Mesodermal cell (in vitro differentiated cells): ENCODE measurements around the gene CFB.
"Not testable (repeated sequence)": the region's sequence is repeated elsewhere in the genome, so short reads cannot be mapped to it uniquely, and the experiment has no call there.

Experiments
- H3K27ac ChIP-seq: 2 replicates; pipeline ENCODE4 v1.7.0; 2013; ENCODE audit warnings: mild to moderate bottlenecking, low read depth, low read length, moderate library complexity; ENCODE audit not compliant: severe bottlenecking
- H3K36me3 ChIP-seq: 2 replicates; pipeline ENCODE4 v1.7.1; 2013; ENCODE audit warnings: mild to moderate bottlenecking, low read length, moderate library complexity; ENCODE audit not compliant: control insufficient read depth, insufficient read depth
- H3K4me1 ChIP-seq: one replicate; pipeline ENCODE4 v1.7.1; 2013; ENCODE audit warnings: mild to moderate bottlenecking, low read length; ENCODE audit not compliant: insufficient read depth, control insufficient read depth, poor library complexity, severe bottlenecking
- H3K4me3 ChIP-seq: 2 replicates; pipeline ENCODE4 v1.7.0; 2013; ENCODE audit warnings: low read length, control low read depth, mild to moderate bottlenecking; ENCODE audit not compliant: insufficient read depth, poor library complexity, severe bottlenecking; ENCODE audit errors: extremely low read depth
- H3K9me3 ChIP-seq: 2 replicates; pipeline ENCODE4 v1.7.1; 2013; ENCODE audit warnings: mild to moderate bottlenecking, low read length, moderate library complexity; ENCODE audit not compliant: control insufficient read depth
- WGBS, 2 experiments: methylation state at CpG; one replicate each; pipeline ENCODE4 v1.1.5; 2013; ENCODE audit warnings: missing lambda C conversion rate in 2 of 2; ENCODE audit not compliant: insufficient coverage in 2 of 2; 5-methylcytosine and 5-hydroxymethylcytosine counted together

CFB gene

DNA sequence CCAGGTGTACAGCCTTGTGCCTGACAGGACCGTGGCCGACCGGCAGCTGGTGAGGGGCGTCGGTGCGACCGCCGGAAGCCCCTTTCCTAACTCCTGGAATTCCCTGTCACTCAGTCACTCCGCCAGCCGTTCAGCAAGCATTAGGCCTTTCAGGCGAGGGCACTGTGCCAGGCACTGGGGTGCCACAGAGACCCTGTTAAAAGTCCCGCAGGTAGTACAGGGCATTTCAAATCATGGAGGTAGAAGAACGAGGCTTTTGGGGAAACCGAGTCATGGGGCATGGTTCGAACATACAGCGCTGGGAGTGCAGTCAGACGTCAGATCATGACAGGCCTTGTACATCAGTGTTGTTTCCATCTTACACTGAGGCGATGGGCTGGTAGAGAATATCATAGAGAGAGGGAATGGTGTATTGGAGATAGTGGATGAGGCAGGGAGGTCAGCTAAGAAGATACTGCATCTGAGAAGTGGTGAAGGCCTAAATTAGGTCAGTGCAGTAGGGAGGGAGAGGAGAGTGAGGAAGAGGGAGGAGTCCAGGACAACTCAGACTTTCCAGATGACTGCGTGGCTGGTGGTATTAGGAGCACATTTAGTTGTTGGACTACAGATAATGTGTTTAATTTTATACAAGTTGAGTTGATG, 26.9 kb downstream of the CFB start:
- Histone ChIP-seq H3K4me1 (peaks cover 15% of the 10 kb centered on the region), H3K27ac (peak overlapping the region; percentile 98), H3K9me3 (peaks cover 5% of the 10 kb centered on the region), H3K4me3 (peak overlapping the region; percentile 83), H3K36me3 (peaks cover 45% of the 10 kb centered on the region)
- 16 to 17% methylated on average over 16 to 19 of the region's 19 CpGs for WGBS, 2 experiments

DNA sequence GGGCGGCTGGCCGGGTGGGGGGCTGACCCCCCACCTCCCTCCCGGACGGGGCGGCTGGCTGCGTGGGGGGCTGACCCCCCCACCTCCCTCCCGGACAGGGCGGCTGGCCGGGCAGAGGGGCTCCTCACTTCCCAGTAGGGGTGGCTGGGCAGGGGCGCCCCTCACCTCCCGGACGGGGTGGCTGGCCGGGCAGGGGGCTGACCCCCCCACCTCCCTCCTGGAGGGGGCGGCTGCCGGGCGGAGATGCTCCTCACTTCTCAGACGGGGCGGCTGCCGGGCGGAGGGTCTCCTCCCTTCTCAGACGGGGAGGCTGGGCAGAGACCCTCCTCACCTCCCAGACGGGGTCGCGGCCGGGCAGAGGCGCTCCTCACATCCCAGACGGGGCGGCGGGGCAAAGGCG, 30.2 kb downstream of the CFB start:
- H3K4me1 ChIP-seq, H3K27ac ChIP-seq, H3K9me3 ChIP-seq, H3K4me3 ChIP-seq: not testable (repeated sequence)
- 100% methylated on average over 1 of the region's 30 CpGs; no CpG with 5 or more reads in 1 of the 2 experiments for WGBS, 2 experiments
- H3K36me3 ChIP-seq = peaks cover 24% of the 10 kb centered on the region

- no peaks in the 10 kb centered on the region for H3K4me1 ChIP-seq
- no peak overlapping the region for H3K27ac ChIP-seq
- H3K9me3 ChIP-seq = peaks cover 5% of the 10 kb centered on the region
- H3K36me3 ChIP-seq = peaks cover 24% of the 10 kb centered on the region
- no peak overlapping the region for H3K4me3 ChIP-seq
- WGBS, 2 experiments = 92 to 93% methylated on average over 10 of the region's 12 CpGs
Measured at GRCh38 chr6:31977816-31978431, 32.0 kb downstream of the CFB start.

- H3K4me1 ChIP-seq = no peaks in the 10 kb centered on the region
Measured at GRCh38 chr6:31978831-31979230, 32.9 kb downstream of the CFB start.

DNA sequence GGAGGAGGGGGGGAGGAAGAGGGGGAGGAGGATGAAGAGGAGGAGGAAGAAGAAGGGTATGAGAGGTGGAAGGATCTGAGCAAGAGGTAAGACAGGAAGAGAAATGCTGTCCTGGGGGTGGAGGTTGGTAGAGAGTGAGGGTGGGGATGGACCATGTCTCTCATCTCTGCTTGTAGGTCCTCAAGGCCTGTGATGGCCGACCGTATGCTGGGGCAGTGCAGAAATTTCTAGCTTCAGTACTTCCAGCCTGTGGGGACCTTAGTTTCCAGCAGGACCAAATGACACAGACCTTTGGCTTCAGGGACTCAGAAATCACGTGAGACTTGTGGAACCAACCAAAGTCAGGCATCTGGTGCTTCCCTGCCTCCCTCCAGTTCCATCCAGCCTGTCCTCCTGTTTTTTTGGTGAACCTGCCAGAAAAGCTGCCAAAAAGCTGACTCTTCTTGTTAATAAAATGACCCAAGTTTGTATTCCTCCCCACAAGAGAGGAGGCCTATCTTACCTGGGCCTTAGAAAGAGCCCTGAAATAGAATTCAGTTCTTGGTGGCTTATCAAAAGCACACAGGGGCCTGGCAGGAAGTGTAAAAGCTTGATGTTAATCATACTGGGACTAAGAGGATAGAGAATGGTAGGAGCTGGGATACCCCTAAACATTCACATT, 33.5 kb downstream of the CFB start:
- peaks cover 5% of the 10 kb centered on the region for H3K9me3 ChIP-seq
- no peaks in the 10 kb centered on the region for H3K4me1 ChIP-seq
- whole genome bisulfite sequencing, 2 experiments = 93 to 95% methylated on average over 3 of the region's 3 CpGs
- no peak overlapping the region for H3K4me3 ChIP-seq
- H3K27ac ChIP-seq = no peak overlapping the region
- H3K36me3 ChIP-seq = peaks cover 16% of the 10 kb centered on the region

More at GRCh38 chr6:31978831-31979230, 32.9 kb downstream of the CFB start:
- no peak overlapping the region for H3K27ac ChIP-seq
- H3K4me3 ChIP-seq = no peak overlapping the region
- peaks cover 21% of the 10 kb centered on the region for H3K36me3 ChIP-seq
- WGBS, 2 experiments = 80 to 96% methylated on average over 2 to 4 of the region's 5 CpGs
- peaks cover 5% of the 10 kb centered on the region for H3K9me3 ChIP-seq

DNA sequence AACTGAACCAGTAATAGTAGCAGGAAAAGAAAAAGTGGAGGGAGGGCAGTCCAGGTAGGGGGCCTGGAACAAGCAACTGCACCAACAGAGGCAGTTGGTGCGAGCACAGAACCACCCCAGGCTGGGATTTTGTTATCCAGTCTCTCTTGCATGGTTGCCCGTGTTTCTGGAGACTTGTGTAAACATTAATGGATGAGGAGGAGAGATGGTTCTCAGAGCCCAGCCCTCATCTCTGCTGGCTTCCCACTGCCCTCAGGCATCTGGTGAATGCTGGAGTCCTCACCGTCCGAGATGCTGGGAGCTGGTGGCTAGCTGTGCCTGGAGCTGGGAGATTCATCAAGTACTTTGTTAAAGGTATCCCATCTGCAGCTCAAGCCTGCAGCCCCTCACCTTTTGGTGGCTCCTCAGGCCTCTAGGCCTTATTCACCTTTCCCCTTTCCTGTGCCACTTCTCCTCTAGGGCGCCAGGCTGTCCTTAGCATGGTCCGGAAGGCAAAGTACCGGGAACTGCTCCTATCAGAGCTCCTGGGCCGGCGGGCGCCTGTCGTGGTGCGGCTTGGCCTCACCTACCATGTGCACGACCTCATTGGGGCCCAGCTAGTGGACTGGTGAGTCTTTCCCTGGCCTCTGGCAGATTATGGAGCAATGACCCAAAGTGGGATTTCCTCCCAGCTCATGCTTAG, 34.4 kb downstream of the CFB start:
- WGBS, 2 experiments = 100% methylated on average over 6 of the region's 13 CpGs; no CpG with 5 or more reads in 1 of the 2 experiments
- not testable (repeated sequence) for H3K9me3 ChIP-seq, H3K4me3 ChIP-seq, H3K27ac ChIP-seq, H3K36me3 ChIP-seq, H3K4me1 ChIP-seq

- not testable (repeated sequence) for H3K4me3 ChIP-seq
Measured at GRCh38 chr6:31980998-31981397, 35.1 kb downstream of the CFB start.

DNA sequence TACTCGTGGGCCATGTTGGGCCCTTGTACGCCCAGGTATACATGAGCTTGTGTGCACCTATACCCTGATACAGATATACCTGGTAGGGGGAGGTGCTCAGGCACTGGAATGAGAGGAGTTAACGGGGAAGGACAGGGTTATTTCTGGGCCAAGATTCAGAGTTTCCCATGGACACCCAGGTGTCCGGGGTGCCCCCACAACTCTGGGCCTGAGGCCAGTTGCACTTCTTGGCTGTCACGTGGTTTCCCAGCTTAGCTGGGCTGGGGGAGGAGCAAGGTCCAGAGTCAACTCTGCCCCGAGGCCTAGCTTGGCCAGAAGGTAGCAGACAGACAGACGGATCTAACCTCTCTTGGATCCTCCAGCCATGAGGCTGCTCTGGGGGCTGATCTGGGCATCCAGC, 35.8 kb downstream of the CFB start, which contains the start of gene C4A:
TSS of gene C4A (plus strand) at position 314 of the 400 bp plus-strand sequence. CDS start at position 365, 51 bp downstream.
- not testable (repeated sequence) for H3K9me3 ChIP-seq, H3K27ac ChIP-seq, H3K4me1 ChIP-seq, H3K36me3 ChIP-seq, H3K4me3 ChIP-seq
- WGBS, 2 experiments = no CpG with 5 or more reads among the region's 7 CpGs

More at GRCh38 chr6:31980998-31981397, 35.1 kb downstream of the CFB start:
- not testable (repeated sequence) for H3K36me3 ChIP-seq, H3K4me1 ChIP-seq, H3K27ac ChIP-seq, H3K9me3 ChIP-seq
- WGBS, 2 experiments = no CpG with 5 or more reads among the region's 5 CpGs

DNA sequence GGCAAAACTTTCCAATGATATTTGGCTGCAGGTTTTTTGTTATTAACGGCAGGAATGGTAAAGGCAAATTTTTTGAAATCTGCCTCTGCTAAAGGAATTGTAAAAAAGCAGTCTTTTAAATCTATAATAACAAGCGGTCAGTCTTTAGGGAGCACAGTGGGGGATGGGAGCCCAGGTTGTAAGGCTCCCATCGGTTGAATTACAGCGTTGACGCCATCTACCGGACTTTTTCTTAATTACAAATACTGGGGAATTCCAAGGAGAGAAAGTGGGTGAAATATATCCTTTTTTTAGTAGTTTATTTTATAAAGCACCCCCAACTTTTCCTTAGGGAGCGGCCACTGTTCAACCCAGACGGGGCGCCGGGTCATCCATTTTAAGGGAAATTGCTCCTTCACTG, 43.5 kb downstream of the CFB start:
- H3K4me3 ChIP-seq, H3K9me3 ChIP-seq, H3K27ac ChIP-seq, H3K4me1 ChIP-seq, H3K36me3 ChIP-seq: not testable (repeated sequence)
- WGBS, 2 experiments = no CpG with 5 or more reads among the region's 10 CpGs

DNA sequence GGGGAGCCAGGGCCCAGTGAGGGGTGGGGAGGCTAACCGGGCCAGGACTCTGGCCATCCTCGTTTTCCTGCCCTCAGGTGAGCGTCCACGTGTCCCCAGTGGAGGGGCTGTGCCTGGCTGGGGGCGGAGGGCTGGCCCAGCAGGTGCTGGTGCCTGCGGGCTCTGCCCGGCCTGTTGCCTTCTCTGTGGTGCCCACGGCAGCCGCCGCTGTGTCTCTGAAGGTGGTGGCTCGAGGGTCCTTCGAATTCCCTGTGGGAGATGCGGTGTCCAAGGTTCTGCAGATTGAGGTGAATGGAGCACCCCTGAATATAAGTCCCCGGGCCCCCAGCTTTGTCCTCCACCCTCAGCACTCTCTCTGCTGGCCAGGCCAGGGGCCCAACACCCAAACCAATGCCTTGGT, 48.5 kb downstream of the CFB start:
- H3K36me3 ChIP-seq, H3K9me3 ChIP-seq, H3K4me3 ChIP-seq, H3K27ac ChIP-seq, H3K4me1 ChIP-seq: not testable (repeated sequence)
- WGBS, 2 experiments = no CpG with 5 or more reads among the region's 14 CpGs
